Midbrain (tissue), 1 donor: ENCODE results near the gene UBE2E2.

ENCODE experiments used
- DNase-seq: peaks from one replicate; lab custom pipeline; 2025; lab: John Stamatoyannopoulos, UW

UBE2E2 gene

GRCh38 chr3:23389089-23389488 is 186.0 kb downstream of the UBE2E2 start:
- no peak for DNase-seq

GRCh38 chr3:23389686-23390085 is 186.6 kb downstream of the UBE2E2 start:
- DNase-seq: no peak

- no peak for DNase-seq
Observed at GRCh38 chr3:23390446-23390845, 187.3 kb downstream of the UBE2E2 start.

GRCh38 chr3:23390989-23391553 is 187.9 kb downstream of the UBE2E2 start:
- DNase-seq: no peak

GRCh38 chr3:23395115-23395514 is 192.0 kb downstream of the UBE2E2 start:
- no peak for DNase-seq

GRCh38 chr3:23396746-23397145 is 193.6 kb downstream of the UBE2E2 start:
- DNase-seq: no peak

- DNase-seq: no peak
Observed at GRCh38 chr3:23399221-23399620, 196.1 kb downstream of the UBE2E2 start.

GRCh38 chr3:23402728-23403492 is 199.8 kb downstream of the UBE2E2 start:
- DNase-seq: no peak

GRCh38 chr3:23404246-23404645 is 201.1 kb downstream of the UBE2E2 start:
- no peak for DNase-seq

GRCh38 chr3:23405081-23405480 is 202.0 kb downstream of the UBE2E2 start:
- no peak for DNase-seq

GRCh38 chr3:23406601-23407000 is 203.5 kb downstream of the UBE2E2 start:
- DNase-seq: no peak

- DNase-seq: no peak
Observed at GRCh38 chr3:23418026-23418425, 214.9 kb downstream of the UBE2E2 start.

GRCh38 chr3:23421811-23422516 is 218.8 kb downstream of the UBE2E2 start:
- DNase-seq: no peak

GRCh38 chr3:23422517-23422851 is 219.4 kb downstream of the UBE2E2 start:
- DNase-seq: no peak

- DNase-seq: no peak
Observed at GRCh38 chr3:23425410-23425809, 222.3 kb downstream of the UBE2E2 start.

- DNase-seq: no peak
Observed at GRCh38 chr3:23430781-23431398, 227.8 kb downstream of the UBE2E2 start.

GRCh38 chr3:23431764-23432163 is 228.6 kb downstream of the UBE2E2 start:
- DNase-seq: no peak

GRCh38 chr3:23435318-23435717 is 232.2 kb downstream of the UBE2E2 start:
- no peak for DNase-seq

- DNase-seq: no peak
Observed at GRCh38 chr3:23435904-23436303, 232.8 kb downstream of the UBE2E2 start.

- DNase-seq: no peak
Observed at GRCh38 chr3:23437484-23438145, 234.5 kb downstream of the UBE2E2 start.

GRCh38 chr3:23438657-23439056 is 235.5 kb downstream of the UBE2E2 start:
- DNase-seq: no peak

GRCh38 chr3:23439080-23439479 is 236.0 kb downstream of the UBE2E2 start:
- no peak for DNase-seq
